ENCODE results near the gene SPATA31D1. TPM values are rescaled to one million over a fixed set of nuclear protein-coding genes. Genes with fewer than 3 reads are reported as not detected.

SPATA31D1 gene
- total RNA-seq, 1 experiment from 2014 or later, result not detected

DNA sequence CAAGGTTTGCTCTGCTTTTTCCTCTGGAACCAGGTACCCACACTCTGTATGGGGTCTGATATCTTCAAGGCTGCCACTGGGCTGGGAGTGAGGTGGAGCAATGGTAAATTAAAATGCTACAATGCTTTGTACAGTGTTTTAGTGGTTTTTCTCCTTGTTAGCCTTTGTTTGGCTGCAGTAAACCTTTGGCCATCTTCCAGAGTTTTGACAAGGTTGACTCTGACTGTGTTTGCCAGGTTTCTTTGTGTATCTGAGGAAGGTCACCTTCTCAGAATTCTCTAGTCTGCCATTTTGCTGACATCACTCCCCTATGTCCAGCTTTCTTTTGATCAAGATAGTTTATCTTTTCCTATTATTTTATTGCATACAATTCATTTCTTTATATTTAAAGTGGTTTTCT lies 11.2 kb downstream of the SPATA31D1 start:
- H3K4me2 ChIP-seq (ENCODE audit: low read length), result no peak overlapping the region
- H4K20me1 ChIP-seq (ENCODE audit: insufficient read depth), result no peaks in the 10 kb centered on the region
- H3K36me3 ChIP-seq (ENCODE audit: control insufficient read depth in 1 of 2, insufficient read depth in 2 of 2, low read length in 2 of 2), result no peaks in the 10 kb centered on the region
- no peak overlapping the region for H3K27ac ChIP-seq (ENCODE audit: low read depth, low read length)
- ChIA-PET CTCF (no interaction called here), POLR2A (no interaction called here), RAD21 (ENCODE audit: low non-redundant PET in 1 of 2, low total read pairs in 2 of 2, uncharacterized antibody in 2 of 2, unreplicated experiment in 2 of 2) (no interaction called here)
- no peak overlapping the region for H2AFZ ChIP-seq (ENCODE audit: low read depth, low read length, poor library complexity, severe bottlenecking)
- no peaks in the 10 kb centered on the region for H3K27me3 ChIP-seq (ENCODE audit: insufficient read depth, low read length)
- BruUV-seq (replicated peaks), result no TSS peak
- intact Hi-C loops (cut with micrococcal nuclease), result loop anchor here (5.0 kb wide), 1 partner anchor 1068 kb away; no protein-coding TSS in a partner anchor
- no peaks in the 10 kb centered on the region for H3K4me1 ChIP-seq (ENCODE audit: control insufficient read depth in 1 of 2, insufficient read depth in 2 of 2, low read length in 2 of 2)
- DNase-seq (ENCODE audit: low read depth, low spot score), result no peak
- no peaks in the 10 kb centered on the region for H3K79me2 ChIP-seq (ENCODE audit: insufficient read depth, low read length)
- no peaks in the 10 kb centered on the region for H3K9me2 ChIP-seq (ENCODE audit: insufficient read depth)
- H3K9ac ChIP-seq (ENCODE audit: low read length), result no peak overlapping the region
- H3K4me3 ChIP-seq (replicated peaks in 1 of 2; ENCODE audit: low read depth in 1 of 2, low read length in 2 of 2), result no peak overlapping the region
- no peak for ATAC-seq
- TF ChIP-seq POLR2A (IDR thresholded peaks at IDR 0.05; ENCODE audit: borderline replicate concordance, extremely low read depth, insufficient read depth, insufficient read length), result no peak
- TF ChIP-seq, protein P1, sequence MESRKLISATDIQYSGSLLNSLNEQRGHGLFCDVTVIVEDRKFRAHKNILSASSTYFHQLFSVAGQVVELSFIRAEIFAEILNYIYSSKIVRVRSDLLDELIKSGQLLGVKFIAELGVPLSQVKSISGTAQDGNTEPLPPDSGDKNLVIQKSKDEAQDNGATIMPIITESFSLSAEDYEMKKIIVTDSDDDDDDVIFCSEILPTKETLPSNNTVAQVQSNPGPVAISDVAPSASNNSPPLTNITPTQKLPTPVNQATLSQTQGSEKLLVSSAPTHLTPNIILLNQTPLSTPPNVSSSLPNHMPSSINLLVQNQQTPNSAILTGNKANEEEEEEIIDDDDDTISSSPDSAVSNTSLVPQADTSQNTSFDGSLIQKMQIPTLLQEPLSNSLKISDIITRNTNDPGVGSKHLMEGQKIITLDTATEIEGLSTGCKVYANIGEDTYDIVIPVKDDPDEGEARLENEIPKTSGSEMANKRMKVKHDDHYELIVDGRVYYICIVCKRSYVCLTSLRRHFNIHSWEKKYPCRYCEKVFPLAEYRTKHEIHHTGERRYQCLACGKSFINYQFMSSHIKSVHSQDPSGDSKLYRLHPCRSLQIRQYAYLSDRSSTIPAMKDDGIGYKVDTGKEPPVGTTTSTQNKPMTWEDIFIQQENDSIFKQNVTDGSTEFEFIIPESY (IDR thresholded peaks at IDR 0.05; ENCODE audit: extremely low read depth, insufficient replicate concordance, low read length), result no peak
- no peak for TF ChIP-seq SP1 (IDR thresholded peaks at IDR 0.05; ENCODE audit: low read depth)
- TF ChIP-seq CBX3 (IDR thresholded peaks at IDR 0.05; ENCODE audit: low read depth), result no peak
- no peak for TF ChIP-seq TCF7L2 (IDR thresholded peaks at IDR 0.05; ENCODE audit: borderline replicate concordance, extremely low read depth, insufficient read depth, insufficient read length)
- TF ChIP-seq POLR2AphosphoS5 (IDR thresholded peaks at IDR 0.05; ENCODE audit: low read depth, low read length), result no peak
- TF ChIP-seq EZH2 (IDR thresholded peaks at IDR 0.05), result no peak
- TF ChIP-seq, protein P2, sequence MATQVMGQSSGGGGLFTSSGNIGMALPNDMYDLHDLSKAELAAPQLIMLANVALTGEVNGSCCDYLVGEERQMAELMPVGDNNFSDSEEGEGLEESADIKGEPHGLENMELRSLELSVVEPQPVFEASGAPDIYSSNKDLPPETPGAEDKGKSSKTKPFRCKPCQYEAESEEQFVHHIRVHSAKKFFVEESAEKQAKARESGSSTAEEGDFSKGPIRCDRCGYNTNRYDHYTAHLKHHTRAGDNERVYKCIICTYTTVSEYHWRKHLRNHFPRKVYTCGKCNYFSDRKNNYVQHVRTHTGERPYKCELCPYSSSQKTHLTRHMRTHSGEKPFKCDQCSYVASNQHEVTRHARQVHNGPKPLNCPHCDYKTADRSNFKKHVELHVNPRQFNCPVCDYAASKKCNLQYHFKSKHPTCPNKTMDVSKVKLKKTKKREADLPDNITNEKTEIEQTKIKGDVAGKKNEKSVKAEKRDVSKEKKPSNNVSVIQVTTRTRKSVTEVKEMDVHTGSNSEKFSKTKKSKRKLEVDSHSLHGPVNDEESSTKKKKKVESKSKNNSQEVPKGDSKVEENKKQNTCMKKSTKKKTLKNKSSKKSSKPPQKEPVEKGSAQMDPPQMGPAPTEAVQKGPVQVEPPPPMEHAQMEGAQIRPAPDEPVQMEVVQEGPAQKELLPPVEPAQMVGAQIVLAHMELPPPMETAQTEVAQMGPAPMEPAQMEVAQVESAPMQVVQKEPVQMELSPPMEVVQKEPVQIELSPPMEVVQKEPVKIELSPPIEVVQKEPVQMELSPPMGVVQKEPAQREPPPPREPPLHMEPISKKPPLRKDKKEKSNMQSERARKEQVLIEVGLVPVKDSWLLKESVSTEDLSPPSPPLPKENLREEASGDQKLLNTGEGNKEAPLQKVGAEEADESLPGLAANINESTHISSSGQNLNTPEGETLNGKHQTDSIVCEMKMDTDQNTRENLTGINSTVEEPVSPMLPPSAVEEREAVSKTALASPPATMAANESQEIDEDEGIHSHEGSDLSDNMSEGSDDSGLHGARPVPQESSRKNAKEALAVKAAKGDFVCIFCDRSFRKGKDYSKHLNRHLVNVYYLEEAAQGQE (IDR thresholded peaks at IDR 0.05; ENCODE audit: low read depth), result no peak
- TF ChIP-seq, protein P3, sequence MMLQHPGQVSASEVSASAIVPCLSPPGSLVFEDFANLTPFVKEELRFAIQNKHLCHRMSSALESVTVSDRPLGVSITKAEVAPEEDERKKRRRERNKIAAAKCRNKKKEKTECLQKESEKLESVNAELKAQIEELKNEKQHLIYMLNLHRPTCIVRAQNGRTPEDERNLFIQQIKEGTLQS (IDR thresholded peaks at IDR 0.05), result no peak
- no peak for TF ChIP-seq ELF1 (IDR thresholded peaks at IDR 0.05; ENCODE audit: borderline replicate concordance, low read depth)
- no peaks in the 10 kb centered on the region for H3K9me3 ChIP-seq (ENCODE audit: control insufficient read depth in 1 of 2, insufficient read depth in 1 of 2, low read depth in 1 of 2, low read length in 2 of 2)

All from HCT116 (cell line).